NCI-H82 (cell line): Measurements from ENCODE around the gene KRTAP10-4.
"Not testable (repeated sequence)": the region's sequence is repeated elsewhere in the genome, so short reads cannot be mapped to it uniquely, and the experiment has no call there.

Source experiments
- DNase-seq: peaks from one replicate; lab custom pipeline; 2025; lab: John Stamatoyannopoulos, UW

KRTAP10-4 gene, protein sequence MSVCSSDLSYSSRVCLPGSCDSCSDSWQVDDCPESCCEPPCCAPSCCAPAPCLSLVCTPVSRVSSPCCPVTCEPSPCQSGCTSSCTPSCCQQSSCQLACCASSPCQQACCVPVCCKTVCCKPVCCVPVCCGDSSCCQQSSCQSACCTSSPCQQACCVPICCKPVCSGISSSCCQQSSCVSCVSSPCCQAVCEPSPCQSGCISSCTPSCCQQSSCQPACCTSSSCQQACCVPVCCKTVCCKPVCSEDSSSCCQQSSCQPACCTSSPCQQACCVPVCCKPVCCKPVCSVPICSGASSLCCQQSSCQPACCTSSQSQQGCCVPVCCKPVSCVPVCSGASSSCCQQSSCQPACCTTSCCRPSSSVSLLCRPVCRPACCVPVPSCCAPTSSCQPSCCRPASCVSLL

DNA sequence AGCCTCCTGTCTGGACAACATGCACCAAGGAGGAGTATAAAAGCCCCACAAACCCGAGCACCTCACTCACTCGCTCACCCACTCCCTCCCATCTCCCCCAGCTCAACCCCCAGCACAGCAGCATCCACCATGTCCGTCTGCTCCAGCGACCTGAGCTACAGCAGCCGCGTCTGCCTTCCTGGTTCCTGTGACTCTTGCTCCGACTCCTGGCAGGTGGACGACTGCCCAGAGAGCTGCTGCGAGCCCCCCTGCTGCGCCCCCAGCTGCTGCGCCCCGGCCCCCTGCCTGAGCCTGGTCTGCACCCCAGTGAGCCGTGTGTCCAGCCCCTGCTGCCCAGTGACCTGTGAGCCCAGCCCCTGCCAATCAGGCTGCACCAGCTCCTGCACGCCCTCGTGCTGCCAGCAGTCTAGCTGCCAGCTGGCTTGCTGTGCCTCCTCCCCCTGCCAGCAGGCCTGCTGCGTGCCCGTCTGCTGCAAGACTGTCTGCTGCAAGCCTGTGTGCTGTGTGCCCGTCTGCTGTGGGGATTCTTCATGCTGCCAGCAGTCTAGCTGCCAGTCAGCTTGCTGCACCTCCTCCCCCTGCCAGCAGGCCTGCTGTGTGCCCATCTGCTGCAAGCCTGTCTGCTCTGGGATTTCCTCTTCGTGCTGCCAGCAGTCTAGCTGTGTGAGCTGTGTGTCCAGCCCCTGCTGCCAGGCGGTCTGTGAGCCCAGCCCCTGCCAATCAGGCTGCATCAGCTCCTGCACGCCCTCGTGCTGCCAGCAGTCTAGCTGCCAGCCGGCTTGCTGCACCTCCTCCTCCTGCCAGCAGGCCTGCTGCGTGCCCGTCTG, at the start of gene KRTAP10-4:
KRTAP10-4 (plus strand) TSS at position 100 of the 827 bp plus-strand sequence; CDS start at position 130, 30 bp downstream.
- DNase-seq: not testable (repeated sequence)

DNA sequence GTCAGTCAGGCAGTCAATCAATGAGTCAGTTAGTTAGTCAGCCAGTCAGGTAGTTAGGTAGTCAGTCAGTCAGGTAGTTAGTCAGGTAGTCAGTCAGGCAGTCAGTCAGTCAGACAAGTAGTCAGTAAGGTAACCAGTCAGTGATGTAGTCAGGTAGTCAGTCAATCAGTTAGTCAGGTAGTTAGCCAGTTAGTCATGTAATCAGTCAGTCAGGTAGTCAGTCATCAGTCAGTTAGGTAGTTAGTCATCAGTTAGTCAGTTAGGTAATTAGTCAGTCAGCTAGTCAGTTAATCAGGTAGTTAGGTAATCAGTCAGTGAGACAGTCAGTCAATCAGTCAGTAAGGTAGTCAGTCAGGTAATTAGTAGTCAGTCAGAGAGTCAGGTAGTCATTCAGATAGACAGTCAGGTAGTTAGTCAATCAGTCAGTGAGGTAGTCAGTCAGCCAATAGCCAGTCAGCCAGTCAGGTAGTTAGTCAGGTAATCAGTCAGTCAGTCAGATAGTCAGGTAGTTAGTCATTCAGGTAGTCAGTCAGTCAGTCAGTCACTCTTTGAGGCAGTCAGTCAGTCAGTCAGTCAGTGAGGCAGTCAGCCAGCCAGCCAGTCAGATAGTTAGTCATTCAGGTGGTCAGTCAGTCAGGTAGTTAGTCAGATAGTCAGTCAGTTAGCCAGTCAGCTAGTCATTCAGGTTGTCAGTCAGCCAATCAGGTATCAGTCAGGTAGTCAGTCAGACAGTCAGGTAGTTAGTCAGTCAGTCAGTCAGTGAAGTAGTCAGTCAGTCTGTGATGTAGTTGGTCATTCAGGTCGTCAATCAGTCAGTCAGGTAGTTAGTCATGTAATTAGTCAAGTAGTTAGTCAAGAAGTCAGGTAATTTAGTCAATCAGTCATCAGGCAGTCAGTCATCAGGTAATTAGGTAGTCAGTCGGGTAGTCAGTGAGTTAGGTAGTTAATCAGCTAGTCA, 48.8 kb upstream of the KRTAP10-4 start:
- DNase-seq: no peak

DNA sequence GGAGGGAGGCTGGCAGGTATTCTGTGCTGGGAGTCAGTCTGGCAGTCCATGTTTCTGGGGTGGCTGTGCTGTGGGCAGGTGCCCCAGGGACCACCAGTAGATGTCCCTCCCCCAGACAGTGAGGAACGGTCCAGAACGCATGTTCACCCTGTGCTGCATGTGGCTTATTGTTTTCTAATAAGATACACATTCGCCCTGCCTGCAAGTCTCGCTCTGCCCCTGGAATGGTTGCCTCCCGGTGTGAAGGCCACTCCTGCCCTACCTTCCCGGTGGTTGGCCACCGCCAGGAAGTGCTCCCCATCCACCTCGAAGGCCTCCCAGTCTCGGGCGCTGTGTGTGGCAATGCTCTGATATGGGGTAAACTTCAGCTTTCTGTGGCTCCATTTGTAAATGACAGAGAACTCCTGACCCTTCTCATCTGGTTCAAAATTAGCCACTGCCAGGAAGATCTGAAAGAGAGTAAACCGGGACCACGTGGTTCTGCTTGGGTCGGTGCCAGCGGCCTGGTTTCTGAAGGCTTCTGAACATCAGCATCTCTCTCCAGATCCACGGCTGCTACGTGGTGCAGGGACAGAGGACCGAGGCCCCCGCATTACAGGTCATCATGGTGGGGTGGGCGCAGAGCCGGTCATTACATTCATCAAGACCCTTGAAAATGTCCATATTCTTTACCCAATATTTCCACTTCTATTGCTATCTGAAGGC, 48.0 kb upstream of the KRTAP10-4 start:
- DNase-seq: no peak

DNA sequence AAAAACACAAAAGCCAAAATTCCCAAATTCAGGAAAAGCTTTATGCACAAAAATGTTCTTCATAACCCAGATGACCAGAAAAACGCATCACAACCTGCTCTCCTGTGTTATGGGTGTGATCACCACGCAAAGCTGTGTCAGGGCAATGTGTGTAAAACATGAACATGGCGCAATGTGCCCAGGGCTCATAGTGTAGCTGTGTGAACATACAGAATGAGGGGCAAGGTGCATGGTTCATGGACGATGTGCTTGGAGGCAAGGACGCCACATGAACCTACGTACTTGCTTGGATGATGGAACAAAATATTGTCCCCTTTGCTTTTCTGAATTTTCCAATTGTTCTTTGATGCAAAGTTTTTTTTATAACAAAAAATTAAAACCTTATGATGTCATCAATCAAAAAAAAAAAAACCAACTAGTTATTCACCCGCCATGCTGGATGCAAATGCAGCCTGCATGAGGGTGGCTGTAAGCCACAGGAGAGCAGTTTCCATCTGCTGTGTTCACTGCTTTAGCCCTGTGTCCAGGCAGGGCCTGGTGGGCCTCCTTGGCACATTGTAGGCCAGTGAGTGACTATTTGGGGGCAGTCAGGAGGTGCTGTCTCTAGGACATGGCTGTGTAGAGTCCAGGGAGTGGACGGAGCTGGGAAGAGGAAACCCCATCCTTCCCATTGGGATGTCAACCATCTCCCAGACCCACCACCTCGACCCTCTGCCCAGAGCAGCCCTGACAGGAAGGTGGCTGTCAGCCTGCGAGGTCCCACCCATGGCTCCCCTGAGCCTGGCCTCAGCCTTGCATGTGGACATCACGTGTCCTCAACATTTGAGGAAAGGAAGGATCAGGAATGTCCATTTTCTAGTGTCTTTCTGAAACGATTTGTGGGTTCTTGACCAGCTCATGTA, 47.2 kb upstream of the KRTAP10-4 start:
- DNase-seq: no peak

DNA sequence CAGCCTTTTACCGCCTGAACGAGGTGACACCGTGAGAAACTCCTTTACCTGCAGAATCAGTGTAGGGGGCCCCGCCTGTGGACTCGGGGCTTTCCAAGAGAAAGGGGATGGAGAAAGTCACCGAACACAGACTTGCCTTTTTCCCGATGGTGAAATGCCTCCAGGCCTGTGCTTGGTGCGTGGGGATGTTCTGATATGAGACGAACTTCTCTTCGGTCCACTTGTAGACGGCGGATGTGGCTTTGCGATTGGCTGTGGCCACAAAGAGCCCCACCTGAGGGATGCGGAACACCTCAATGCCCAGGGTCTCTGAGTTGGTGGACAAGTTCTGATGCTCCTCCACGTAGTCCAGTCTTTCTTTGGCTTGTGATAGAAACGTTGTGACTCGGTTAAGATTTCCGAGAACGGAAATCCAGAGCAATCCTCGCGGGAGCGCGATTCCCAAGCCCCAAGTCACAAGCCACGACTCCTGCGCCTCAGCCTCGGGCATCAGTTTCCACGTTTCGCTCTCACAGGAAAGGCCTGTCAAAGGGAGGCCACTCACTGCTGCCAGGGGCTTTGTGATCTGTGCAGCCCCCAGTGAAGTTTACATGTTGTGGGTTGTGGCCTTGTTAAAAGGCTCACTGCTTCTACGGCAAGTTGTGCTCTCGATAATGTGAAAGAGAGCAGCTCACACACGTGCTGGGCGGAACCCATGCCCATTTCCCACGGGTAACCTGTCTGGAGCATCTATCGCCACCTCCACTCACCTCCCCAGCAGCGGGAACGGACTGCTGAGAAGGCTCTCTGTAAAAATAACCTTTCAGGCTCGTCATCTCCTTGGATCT, 46.2 kb upstream of the KRTAP10-4 start:
- DNase-seq: no peak

DNA sequence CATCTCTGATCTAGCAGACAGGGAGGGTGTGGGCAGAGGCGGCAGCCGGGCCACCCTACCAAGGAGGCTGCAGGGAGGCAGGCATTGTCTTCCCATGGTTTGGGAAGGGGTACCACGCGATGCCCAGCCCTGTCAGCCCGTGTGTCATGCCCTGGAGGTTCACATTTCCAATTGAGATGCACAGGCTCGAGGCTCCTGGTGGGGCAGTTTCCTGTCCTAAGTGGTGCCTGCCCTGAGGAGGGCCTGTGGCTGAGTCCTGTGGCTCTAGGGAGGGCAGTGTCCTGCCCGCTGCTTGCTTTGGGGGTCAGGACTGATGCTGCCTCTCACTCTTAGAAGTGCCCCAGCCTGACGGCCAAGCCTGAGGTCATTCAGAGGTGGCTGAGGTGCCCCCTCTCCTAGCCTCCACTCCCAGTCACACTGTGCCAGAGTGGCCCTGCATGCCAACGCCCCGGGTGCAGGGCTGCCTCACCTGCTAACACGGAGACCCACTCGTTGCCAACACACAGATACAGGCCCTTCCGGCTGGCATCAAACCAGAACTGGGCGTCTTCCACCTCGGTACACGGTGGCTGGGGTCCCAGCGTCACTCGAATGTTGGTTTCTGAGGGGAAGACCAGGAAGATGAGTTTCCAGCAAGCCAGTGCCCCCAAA, 45.4 kb upstream of the KRTAP10-4 start:
- no peak for DNase-seq

DNA sequence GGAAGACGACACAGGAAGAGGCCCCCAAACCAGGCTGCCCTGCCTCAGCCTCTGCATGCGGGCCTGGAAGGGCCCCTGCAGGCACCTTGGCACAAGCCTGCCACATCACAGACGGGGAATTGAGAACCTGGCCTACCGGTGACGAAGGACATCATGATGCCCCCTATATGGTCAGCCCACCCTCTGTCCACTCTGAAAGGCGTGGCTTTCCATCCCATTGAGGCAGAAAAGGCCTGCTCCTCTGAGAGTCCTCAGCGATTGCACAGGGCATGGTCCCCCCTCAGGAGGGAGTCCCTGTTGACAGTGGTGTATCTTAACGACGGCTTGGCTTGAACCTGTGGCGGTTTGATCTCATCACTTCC, 44.9 kb upstream of the KRTAP10-4 start:
- DNase-seq: no peak

DNA sequence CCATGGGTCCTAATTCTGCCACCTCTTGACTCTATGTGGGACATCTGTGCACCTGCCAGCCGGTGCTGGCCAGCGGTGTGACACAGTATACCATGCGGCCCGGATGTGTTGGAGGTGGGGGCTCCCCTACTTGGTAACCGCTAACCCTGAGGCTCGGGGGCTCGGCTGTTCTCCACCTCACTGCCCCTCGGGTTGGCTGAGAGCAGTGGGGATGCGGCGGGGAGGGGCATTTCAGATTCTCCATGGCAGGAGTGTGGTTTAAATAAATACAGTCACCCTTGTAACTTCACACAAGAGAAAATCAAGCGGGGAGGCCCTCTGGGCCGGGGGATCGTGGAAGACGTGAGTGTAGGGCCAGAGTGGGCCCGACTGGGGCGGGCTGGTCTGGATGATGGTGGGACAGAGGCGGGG, 44.5 kb upstream of the KRTAP10-4 start:
- no peak for DNase-seq

DNA sequence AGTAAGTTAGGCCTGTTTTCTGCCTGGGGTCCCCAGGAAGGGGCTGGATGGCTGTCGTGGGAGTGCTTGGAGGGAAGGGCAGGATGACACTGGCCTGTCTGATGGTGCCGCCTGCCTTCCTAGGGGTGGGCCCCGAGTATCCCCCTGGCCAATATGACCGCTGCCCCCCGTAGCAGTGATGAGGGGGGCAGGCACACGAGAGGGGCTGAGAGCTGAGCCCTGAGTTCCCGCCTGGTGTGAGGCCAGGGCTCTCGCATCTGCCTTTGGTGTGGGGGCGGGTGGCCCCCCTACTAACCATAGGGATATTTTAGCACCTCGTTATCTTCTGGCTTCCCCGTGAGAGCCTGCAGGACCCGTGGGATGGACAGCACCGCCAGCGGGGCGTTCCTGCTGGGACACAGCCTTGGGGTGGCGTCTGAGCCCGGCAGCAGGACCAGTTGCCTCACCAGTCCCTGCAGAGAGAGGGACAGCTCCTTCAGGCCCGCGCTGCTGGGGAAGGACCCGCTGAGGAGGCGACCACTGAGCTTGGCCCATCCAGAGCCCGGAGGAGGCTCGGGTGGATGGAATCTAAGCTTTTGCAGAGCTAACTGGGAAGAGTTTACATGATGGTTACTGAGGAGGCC, 43.9 kb upstream of the KRTAP10-4 start:
- DNase-seq: no peak

DNA sequence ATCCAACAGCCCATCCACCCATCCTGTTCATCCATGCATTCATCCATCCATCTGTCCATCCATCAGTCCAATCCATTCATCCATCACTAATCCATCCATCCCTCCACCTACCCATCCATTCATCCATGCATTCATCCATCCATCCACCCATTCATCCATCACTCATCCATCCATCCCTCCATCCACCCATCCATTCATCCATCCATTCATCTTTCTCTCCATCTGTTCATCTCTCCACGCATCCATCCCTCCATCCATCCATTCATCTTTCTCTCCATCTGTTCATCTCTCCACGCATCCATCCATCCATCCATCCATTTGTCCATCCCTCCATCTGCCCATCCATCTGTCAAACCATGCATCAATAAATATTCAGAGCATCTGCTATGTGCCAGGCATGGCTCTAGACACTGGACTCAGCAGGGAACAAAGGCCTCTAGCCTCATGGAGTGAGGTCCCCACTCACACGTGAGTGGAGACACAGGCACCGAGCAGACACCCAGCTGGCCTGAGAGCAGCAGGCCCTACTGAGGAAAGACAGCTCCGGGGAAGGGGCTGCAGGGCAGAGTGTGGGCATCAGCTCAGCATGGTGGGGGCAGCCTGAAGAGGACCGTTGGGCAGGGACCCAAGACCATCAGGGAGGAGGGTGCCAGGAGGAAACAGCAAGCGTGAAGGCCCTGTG, 43.2 kb upstream of the KRTAP10-4 start:
- DNase-seq: no peak

DNA sequence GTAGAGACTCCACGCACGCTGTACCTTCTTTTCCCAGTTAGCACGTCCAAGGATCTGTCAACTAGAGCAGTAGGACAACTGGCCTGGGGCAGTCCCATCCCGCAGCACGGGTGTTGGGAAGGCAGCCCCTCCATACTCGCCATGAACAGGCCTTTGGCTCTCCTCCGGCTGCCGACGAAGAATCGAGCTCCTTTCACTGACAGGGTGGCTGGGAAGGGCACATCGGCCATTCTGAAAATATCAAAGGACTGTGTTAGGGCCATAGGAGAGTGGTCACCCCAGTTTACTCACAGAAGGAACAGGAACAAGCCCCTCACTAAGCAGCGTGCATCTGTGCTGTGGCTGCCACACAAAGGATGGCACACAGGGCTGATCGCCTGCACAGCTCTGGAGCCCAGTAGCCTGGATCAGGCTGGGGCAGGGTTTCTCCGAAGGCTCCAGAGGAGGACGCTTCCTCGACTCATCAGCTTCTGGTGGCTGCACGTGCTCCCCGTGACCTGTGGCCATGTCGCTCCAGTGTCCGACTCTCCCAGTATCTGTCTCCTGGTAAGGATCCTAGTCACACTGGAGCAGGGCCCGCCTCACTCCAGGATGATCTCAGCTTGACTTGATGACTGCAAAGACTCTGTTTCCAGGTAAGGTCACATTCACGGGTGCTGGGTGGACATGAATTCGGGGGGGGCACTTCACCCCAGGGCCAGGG, 42.5 kb upstream of the KRTAP10-4 start:
- no peak for DNase-seq

DNA sequence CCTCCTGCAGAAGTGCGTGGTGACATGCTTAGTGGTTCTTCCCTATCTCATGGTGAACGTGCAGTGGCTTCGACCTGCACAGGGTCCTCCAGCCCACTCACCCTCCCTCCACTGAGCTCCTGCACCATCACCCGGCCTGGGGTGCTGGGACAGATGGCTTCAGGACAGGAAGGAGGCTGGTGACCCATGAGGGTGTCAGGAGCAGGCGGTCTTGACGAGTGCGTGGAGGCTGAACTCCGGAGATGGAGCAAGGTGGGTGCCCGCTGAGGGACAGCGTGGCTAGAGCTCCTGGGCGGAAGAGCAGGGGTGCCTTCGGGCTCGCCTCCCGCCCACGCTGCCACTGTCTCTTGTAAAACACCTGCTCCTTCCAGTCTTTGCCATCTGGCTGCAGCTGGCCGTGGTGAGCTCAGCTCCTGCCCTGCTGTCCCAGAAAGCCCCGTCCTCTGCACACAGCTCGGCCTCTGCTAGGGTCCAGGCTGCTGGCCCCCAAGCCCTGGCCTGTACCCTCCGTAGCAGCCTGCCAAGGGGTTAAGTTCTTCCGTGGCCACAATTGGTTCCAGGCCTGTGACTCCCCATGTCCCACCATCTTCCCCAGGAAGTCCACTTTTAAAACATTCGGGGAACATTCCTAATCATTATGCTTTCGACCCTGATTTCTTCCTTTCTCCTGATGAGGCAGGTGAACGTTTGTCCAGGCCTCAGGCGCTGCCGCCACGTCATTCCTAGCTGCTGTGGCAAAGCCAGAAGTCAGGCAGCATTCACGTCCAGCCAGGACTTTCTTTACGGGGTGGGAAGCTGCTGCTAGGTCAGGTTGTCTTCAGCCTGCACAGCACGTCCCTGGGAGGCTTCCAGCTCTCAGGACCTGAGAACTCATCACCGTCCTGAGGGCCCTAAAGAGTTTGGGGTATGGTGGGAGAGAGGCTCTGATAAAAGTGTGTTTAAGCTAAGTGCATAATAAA, 41.6 kb upstream of the KRTAP10-4 start:
- peak; percentile 14 for DNase-seq

DNA sequence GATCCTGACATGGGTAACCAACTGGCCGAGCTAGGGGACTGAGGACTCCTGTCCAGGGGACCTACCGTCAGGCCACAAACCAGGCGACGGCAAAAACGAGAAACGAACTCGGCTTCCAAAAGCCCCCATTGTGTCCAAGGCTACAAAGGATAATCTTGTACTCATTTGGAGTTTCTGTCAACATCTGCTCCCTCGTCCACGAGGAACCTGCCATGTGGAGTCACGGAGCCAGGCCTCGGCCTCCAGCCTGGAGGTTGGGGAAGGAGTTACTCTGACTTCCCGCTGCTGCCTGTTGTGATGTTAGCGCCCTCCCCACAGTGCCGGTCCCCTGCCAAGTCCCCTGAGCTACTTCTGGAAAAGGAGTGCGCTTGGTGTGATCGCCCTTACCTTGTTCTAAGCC, 40.8 kb upstream of the KRTAP10-4 start:
- DNase-seq: no peak

DNA sequence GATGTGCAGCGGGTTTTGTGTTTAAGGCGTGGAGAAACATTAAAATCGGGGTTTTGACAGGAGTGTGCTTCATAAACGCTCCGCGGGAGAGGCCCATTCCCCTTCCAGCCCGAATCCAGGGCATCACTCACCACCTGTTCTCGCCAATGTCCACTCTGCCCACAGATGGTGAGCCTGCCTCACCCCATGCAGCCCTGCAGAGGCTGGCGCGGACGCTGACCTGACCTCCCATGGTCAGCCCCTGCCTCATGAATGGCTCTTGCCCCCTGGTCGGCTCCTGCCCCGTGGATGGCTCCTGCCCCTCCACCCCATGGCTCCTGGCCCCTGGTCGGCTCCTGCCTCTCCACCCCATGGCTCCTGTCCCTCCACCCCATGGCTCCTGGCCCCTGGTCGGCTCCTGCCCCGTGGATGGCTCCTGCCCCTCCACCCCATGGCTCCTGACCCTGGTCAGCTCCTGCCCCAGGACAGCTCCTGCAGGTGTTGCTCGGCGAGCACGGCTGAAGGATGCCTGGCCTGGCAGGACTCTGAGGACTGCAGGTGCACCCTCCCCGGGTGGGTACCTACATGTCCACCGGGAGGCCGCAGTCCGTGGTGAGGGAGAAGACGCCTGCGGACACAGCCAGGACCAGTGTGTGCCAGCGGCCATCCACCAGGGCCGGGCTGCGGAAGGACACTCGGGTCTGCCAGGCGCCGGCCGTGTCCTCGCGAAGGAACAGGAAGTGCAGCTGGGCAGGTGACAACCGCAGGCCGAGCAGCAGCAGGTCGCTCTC, 40.2 kb upstream of the KRTAP10-4 start:
- no peak for DNase-seq

DNA sequence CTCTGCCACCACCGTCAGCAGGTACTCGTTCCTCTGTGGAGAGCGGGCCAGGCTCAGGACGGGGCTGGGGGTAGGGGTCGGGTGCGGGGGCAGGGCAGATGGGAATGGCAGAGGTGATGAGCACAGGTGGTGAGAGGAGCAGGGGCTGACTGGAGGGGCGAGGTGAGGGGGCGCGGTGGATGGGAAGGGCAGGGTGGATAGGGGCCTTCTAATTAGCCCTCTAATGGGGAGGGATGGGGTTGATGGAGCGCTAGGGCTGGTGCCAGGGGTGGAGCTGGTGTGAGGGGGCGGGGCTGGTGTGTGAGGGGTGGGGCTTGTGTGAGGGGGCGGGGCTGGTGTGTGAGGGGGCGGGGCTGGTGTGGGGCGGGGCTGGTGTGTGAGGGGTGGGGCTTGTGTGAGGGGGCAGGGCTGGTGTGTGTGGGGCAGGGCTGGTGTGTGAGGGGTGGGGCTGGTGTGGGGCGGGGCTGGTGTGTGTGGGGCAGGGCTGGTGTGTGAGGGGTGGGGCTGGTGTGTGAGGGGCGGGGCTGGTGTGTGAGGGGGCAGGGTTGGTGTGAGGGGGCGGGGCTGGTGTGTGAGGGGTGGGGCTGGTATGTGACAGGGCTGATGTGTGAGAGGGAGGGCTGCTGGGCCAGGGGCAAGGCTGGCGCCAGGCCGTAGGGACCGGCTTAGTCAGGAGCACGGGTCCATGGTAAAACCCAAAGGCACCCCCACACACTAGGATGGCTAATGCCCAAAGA, 39.5 kb upstream of the KRTAP10-4 start:
- no peak for DNase-seq
